HEK293 (cell line): ENCODE results near the gene ZNF396.

Experiments
- CTCF ChIA-PET: fragments of 350-600 bp; formaldehyde crosslinking; extraction: SDS; loops from one replicate; lab custom pipeline; 2021; ENCODE audit warnings: antibody characterized with exemption; lab: Yijun Ruan, JAX
- POLR2A ChIA-PET: fragments of 300-600 bp; formaldehyde crosslinking; extraction: SDS; loops from one replicate; lab custom pipeline; 2020; ENCODE audit warnings: antibody characterized with exemption, inconsistent platforms; lab: Yijun Ruan, JAX
- H3K27ac ChIP-seq: fragments of 200-500 bp; sonication (Bioruptor generic); 2 replicates; pipeline ENCODE4 v1.5.1; 2014; ENCODE audit warnings: low read depth, low read length, control low read depth, inconsistent platforms; ENCODE audit errors: extremely low read depth
- H3K36me3 ChIP-seq, 2 experiments: fragments of 200-500 bp in 1 of 2; sonication (Bioruptor generic) in 1 of 2; 1 replicate in 1 of 2; 2 replicates in 1 of 2; pipeline ENCODE4 v1.5.1; 2014 to 2017; ENCODE audit warnings: inconsistent platforms in 2 of 2, low read length in 2 of 2; ENCODE audit not compliant: control insufficient read depth in 2 of 2, insufficient read depth in 1 of 2
- H3K4me1 ChIP-seq: fragments of 200-500 bp; sonication (Bioruptor generic); 2 replicates; pipeline ENCODE4 v1.5.1; 2014; ENCODE audit warnings: mild to moderate bottlenecking, low read length, inconsistent platforms; ENCODE audit not compliant: control insufficient read depth, insufficient read depth
- H3K4me3 ChIP-seq: 2 replicates; pipeline ENCODE4 v1.5.1; 2011; ENCODE audit warnings: low read depth, mild to moderate bottlenecking, control low read depth, low read length, moderate library complexity
- H3K9me3 ChIP-seq: fragments of 200-500 bp; sonication (Bioruptor generic); 2 replicates; pipeline ENCODE4 v1.5.1; 2014; ENCODE audit warnings: low read depth, low read length, inconsistent platforms; ENCODE audit not compliant: control insufficient read depth, insufficient read depth
- GFI1B ChIP-seq: fragments of 450-650 bp; formaldehyde crosslinking; IDR thresholded peaks from 2 replicates; pipeline ENCODE4 v1.5.1; 2016; ENCODE audit warnings: missing biosample characterization, missing genetic modification characterization
- ZBTB10 ChIP-seq: fragments of 450-650 bp; formaldehyde crosslinking; IDR thresholded peaks from 2 replicates; pipeline ENCODE4 v1.5.1; 2016; ENCODE audit warnings: missing biosample characterization, missing genetic modification characterization
- ZFP37 ChIP-seq: fragments of 450-650 bp; formaldehyde crosslinking; IDR thresholded peaks from 2 replicates; pipeline ENCODE4 v1.5.1; 2016; ENCODE audit warnings: missing biosample characterization, missing genetic modification characterization
- ZIC2 ChIP-seq: fragments of 450-650 bp; formaldehyde crosslinking; IDR thresholded peaks from 2 replicates; pipeline ENCODE4 v1.5.1; 2016; ENCODE audit warnings: missing biosample characterization, missing genetic modification characterization
- ZNF239 ChIP-seq: fragments of 450-650 bp; formaldehyde crosslinking; IDR thresholded peaks from 2 replicates; pipeline ENCODE4 v1.5.1; 2016; ENCODE audit warnings: missing biosample characterization, missing genetic modification characterization
- ZNF362 ChIP-seq: fragments of 450-650 bp; formaldehyde crosslinking; IDR thresholded peaks from 2 replicates; pipeline ENCODE4 v1.5.1; 2016; ENCODE audit warnings: missing biosample characterization, missing genetic modification characterization
- ZNF416 ChIP-seq: fragments of 450-650 bp; formaldehyde crosslinking; IDR thresholded peaks from 2 replicates; pipeline ENCODE4 v1.5.1; 2016; ENCODE audit warnings: missing biosample characterization, missing genetic modification characterization
- ZNF529 ChIP-seq: fragments of 450-650 bp; formaldehyde crosslinking; IDR thresholded peaks from 2 replicates; pipeline ENCODE4 v1.5.1; 2017; ENCODE audit warnings: missing genetic modification characterization, missing biosample characterization; ENCODE audit not compliant: insufficient replicate concordance
- ZNF561 ChIP-seq: fragments of 450-650 bp; IDR thresholded peaks from 2 replicates; pipeline ENCODE4 v1.5.1; 2018; ENCODE audit warnings: missing biosample characterization, missing genetic modification characterization, borderline replicate concordance
- ZNF626 ChIP-seq: fragments of 450-650 bp; sonication (Bioruptor Pico); formaldehyde crosslinking; IDR thresholded peaks from 2 replicates; pipeline ENCODE4 v1.5.1; 2018; ENCODE audit warnings: missing biosample characterization, missing genetic modification characterization, inconsistent platforms
- ZNF777 ChIP-seq: fragments of 450-650 bp; formaldehyde crosslinking; IDR thresholded peaks from 2 replicates; pipeline ENCODE4 v1.5.1; 2017; ENCODE audit warnings: missing biosample characterization, missing genetic modification characterization, borderline replicate concordance
- ZSCAN23 ChIP-seq: fragments of 450-650 bp; formaldehyde crosslinking; IDR thresholded peaks from 2 replicates; pipeline ENCODE4 v1.5.1; 2016; ENCODE audit warnings: missing biosample characterization, missing genetic modification characterization

The ZNF396 gene

DNA sequence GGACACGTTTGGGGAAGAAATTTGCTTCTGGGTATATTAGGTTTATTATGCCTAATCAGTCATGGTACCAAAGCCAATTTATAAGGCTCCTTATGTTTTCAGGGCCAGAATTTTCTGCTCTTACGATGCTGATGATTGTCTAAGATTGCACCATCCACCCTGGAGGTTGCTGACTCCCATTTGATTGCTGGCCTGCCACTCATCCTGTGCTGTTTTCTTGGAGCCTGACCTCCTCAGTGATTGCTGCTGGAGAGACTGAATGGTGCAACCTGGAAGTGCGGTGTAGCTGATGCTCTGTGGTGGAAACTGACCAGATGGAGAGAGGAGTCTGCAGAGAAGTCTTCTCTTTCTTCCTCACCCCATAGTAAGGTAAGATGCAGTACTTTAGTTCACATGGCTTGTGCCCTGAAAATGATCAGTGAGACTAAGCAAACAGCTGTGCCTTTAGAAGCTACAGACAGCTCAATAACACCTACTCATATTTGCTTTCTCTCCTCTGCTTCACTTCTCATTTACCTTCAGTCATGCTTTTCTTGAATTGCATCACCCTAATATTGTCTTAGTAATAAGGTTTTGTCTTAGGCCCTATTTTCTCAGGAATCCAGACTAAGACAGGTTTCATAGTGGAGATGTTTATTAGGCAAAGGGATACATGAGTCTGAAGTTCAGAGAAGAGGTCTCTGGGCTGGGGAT lies 50.3 kb downstream of the ZNF396 start (continued):
- no peak for TF ChIP-seq ZBTB10 (tag by site-specific recombination)
- no peak for TF ChIP-seq ZSCAN23
- no peak for TF ChIP-seq ZNF416
- no peak for TF ChIP-seq ZNF777 (tag by site-specific recombination)
- TF ChIP-seq ZNF529 (tag by site-specific recombination): no peak

- POLR2A ChIA-PET: interaction anchor here (0.5 kb wide), 1 partner anchor 25 kb away, joined by 11 read pairs; no protein-coding TSS in a partner anchor
- TF ChIP-seq ZNF561 (tag by site-specific recombination) (no peak), ZNF362 (no peak), ZFP37 (tag by site-specific recombination) (no peak), GFI1B (no peak), ZIC2 (tag by site-specific recombination) (no peak), ZNF239 (tag by site-specific recombination) (no peak)
- Histone ChIP-seq H3K9me3 (no peaks in the 10 kb centered on the region), H3K36me3 (no peaks in the 10 kb centered on the region), H3K4me3 (no peak overlapping the region), H3K4me1 (no peaks in the 10 kb centered on the region), H3K27ac (no peak overlapping the region)
- CTCF ChIA-PET: interaction anchor here (0.5 to 0.7 kb wide), 2 partner anchors 32 to 1326 kb away, joined by 3 to 5 read pairs; no protein-coding TSS in a partner anchor
Measured at GRCh38 chr18:35324926-35325655, 52.0 kb downstream of the ZNF396 start.

- Histone ChIP-seq H3K27ac (no peak overlapping the region), H3K9me3 (no peaks in the 10 kb centered on the region)
- CTCF ChIA-PET: no interaction called here
- TF ChIP-seq ZNF626 (tag by site-specific recombination) (no peak), ZBTB10 (tag by site-specific recombination) (no peak)
- TF ChIP-seq, all 188 proteins: peak for 0
- Histone ChIP-seq H3K4me1 (no peaks in the 10 kb centered on the region), H3K4me3 (no peak overlapping the region), H3K36me3 (no peaks in the 10 kb centered on the region)
- POLR2A ChIA-PET: no interaction called here
Measured at GRCh38 chr18:35322486-35323458, 54.4 kb downstream of the ZNF396 start.
